ENCODE results near the gene PCMT1.

DNA sequence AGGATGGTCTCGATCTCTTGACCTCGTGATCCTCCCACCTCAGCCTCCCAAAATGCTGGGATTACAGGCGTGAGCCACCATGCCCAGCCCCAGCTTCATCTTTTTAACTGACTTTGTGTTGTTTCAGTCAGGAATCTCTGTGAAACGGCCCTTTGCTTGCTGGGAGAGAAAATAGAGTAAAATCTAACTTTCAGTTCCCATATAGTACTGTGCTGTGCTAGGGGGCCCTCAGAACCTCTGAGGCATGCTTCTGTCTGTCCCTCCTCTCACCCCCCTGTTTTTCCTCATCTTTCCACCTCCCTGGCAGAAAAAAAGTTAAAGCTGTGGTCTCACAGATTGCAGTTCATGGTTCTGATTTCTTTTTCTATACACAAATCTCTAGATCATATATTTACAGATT is 66.2 kb downstream of the PCMT1 start:
- no peak for TF ChIP-seq SPI1 (IDR thresholded peaks at IDR 0.05; ENCODE audit: borderline replicate concordance, low read depth)
- TF ChIP-seq, protein P1, sequence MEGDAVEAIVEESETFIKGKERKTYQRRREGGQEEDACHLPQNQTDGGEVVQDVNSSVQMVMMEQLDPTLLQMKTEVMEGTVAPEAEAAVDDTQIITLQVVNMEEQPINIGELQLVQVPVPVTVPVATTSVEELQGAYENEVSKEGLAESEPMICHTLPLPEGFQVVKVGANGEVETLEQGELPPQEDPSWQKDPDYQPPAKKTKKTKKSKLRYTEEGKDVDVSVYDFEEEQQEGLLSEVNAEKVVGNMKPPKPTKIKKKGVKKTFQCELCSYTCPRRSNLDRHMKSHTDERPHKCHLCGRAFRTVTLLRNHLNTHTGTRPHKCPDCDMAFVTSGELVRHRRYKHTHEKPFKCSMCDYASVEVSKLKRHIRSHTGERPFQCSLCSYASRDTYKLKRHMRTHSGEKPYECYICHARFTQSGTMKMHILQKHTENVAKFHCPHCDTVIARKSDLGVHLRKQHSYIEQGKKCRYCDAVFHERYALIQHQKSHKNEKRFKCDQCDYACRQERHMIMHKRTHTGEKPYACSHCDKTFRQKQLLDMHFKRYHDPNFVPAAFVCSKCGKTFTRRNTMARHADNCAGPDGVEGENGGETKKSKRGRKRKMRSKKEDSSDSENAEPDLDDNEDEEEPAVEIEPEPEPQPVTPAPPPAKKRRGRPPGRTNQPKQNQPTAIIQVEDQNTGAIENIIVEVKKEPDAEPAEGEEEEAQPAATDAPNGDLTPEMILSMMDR (IDR thresholded peaks at IDR 0.05; ENCODE audit: insufficient read depth, low read length): no peak
- TF ChIP-seq, protein P2, sequence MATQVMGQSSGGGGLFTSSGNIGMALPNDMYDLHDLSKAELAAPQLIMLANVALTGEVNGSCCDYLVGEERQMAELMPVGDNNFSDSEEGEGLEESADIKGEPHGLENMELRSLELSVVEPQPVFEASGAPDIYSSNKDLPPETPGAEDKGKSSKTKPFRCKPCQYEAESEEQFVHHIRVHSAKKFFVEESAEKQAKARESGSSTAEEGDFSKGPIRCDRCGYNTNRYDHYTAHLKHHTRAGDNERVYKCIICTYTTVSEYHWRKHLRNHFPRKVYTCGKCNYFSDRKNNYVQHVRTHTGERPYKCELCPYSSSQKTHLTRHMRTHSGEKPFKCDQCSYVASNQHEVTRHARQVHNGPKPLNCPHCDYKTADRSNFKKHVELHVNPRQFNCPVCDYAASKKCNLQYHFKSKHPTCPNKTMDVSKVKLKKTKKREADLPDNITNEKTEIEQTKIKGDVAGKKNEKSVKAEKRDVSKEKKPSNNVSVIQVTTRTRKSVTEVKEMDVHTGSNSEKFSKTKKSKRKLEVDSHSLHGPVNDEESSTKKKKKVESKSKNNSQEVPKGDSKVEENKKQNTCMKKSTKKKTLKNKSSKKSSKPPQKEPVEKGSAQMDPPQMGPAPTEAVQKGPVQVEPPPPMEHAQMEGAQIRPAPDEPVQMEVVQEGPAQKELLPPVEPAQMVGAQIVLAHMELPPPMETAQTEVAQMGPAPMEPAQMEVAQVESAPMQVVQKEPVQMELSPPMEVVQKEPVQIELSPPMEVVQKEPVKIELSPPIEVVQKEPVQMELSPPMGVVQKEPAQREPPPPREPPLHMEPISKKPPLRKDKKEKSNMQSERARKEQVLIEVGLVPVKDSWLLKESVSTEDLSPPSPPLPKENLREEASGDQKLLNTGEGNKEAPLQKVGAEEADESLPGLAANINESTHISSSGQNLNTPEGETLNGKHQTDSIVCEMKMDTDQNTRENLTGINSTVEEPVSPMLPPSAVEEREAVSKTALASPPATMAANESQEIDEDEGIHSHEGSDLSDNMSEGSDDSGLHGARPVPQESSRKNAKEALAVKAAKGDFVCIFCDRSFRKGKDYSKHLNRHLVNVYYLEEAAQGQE (IDR thresholded peaks at IDR 0.05; ENCODE audit: insufficient replicate concordance, low read depth): no peak
- TF ChIP-seq POLR2AphosphoS5 (IDR thresholded peaks at IDR 0.05; ENCODE audit: low read depth): no peak
